Measurements from ENCODE around the gene OLFML2B. TPM values are rescaled to one million over a fixed set of nuclear protein-coding genes. Genes with fewer than 3 reads are reported as not detected.
"Not testable (repeated sequence)": the region's sequence is repeated elsewhere in the genome, so short reads cannot be mapped to it uniquely, and the experiment has no call there.

OLFML2B gene
- total RNA-seq, 2 donors from 2014 or later: 0.75 to 1.00 TPM

DNA sequence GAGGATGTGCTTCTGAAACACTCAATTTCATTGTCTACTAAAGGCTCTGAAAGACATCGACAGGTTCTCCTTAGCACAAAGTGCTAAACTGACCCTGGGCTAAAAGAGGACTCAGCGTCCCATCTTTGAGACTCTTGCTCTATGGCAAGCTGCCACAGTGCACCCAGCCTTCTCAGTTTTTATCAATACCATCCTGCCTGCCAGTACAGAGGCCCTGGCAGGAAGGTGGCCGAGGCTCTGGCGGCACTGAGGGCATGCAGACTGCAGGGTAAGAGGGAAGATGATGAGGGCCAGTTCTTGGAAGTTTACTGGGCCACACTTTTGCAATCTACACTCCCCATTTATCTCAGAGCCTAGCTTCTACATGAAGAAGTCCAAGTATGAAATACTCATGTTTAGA lies 5.3 kb downstream of the OLFML2B start:
- peaks cover 7% of the 10 kb centered on the region for H3K4me1 Mint-ChIP-seq
- Histone ChIP-seq H3K36me3 (ENCODE audit: control insufficient read depth, insufficient read depth, low read length) (no peaks in the 10 kb centered on the region), H3K4me1 (ENCODE audit: control insufficient read depth, insufficient read depth, low read length) (no peaks in the 10 kb centered on the region), H3K9ac (ENCODE audit: extremely low read depth, low read length, poor library complexity, severe bottlenecking) (no peak overlapping the region), H3K9me3 (ENCODE audit: control insufficient read depth, low read length) (peaks cover 3% of the 10 kb centered on the region), H3K27ac (ENCODE audit: low read depth, low read length) (no peak overlapping the region), H3K4me3 (ENCODE audit: low read length) (no peak overlapping the region), H3K27me3 (ENCODE audit: control insufficient read depth, insufficient read depth, low read length, poor library complexity, severe bottlenecking) (peaks cover 11% of the 10 kb centered on the region)
- no peaks in the 10 kb centered on the region for H3K36me3 Mint-ChIP-seq (ENCODE audit: low read depth)
- H3K27me3 Mint-ChIP-seq (ENCODE audit: insufficient read depth): peaks cover 19% of the 10 kb centered on the region
- H3K9me3 Mint-ChIP-seq: no peaks in the 10 kb centered on the region
- no peak overlapping the region for H3K27ac Mint-ChIP-seq
- TF ChIP-seq, protein P1, sequence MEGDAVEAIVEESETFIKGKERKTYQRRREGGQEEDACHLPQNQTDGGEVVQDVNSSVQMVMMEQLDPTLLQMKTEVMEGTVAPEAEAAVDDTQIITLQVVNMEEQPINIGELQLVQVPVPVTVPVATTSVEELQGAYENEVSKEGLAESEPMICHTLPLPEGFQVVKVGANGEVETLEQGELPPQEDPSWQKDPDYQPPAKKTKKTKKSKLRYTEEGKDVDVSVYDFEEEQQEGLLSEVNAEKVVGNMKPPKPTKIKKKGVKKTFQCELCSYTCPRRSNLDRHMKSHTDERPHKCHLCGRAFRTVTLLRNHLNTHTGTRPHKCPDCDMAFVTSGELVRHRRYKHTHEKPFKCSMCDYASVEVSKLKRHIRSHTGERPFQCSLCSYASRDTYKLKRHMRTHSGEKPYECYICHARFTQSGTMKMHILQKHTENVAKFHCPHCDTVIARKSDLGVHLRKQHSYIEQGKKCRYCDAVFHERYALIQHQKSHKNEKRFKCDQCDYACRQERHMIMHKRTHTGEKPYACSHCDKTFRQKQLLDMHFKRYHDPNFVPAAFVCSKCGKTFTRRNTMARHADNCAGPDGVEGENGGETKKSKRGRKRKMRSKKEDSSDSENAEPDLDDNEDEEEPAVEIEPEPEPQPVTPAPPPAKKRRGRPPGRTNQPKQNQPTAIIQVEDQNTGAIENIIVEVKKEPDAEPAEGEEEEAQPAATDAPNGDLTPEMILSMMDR (conservative IDR thresholded peaks at IDR 0.05): no peak
- no peak for DNase-seq
- H3K4me3 Mint-ChIP-seq: no peak overlapping the region
- WGBS, 2 experiments (ENCODE audit: insufficient coverage in 1 of 2, insufficient read length in 1 of 2): 93 to 100% methylated on average over 1 to 4 of the region's 4 CpGs

DNA sequence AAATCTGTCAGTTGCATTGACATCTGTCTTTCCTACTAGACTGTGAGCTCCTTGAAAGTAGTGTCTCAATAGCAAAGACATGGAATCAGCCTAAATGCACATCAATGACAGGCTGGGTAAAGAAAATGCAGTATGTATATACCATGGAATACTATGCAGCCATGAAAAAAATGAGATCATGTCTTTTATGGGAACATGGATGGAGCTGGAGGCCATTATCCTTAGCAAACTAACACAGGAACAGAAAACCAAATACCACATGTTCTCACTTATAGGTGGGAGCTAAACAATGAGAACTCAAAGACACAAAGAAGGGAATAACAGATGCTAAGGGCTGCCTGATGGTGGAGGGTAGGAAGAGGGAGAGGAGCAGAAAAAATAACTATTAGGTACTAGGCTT lies 5.9 kb downstream of the OLFML2B start:
- peaks cover 13% of the 10 kb centered on the region for H3K27me3 Mint-ChIP-seq (ENCODE audit: insufficient read depth)
- H3K4me1 Mint-ChIP-seq; H3K27ac Mint-ChIP-seq; H3K9ac ChIP-seq (ENCODE audit: extremely low read depth, low read length, poor library complexity, severe bottlenecking); H3K9me3 Mint-ChIP-seq; H3K36me3 Mint-ChIP-seq (ENCODE audit: low read depth); H3K9me3 ChIP-seq (ENCODE audit: control insufficient read depth, low read length); H3K4me1 ChIP-seq (ENCODE audit: control insufficient read depth, insufficient read depth, low read length); H3K27me3 ChIP-seq (ENCODE audit: control insufficient read depth, insufficient read depth, low read length, poor library complexity, severe bottlenecking); H3K36me3 ChIP-seq (ENCODE audit: control insufficient read depth, insufficient read depth, low read length); H3K4me3 Mint-ChIP-seq; H3K4me3 ChIP-seq (ENCODE audit: low read length); DNase-seq; H3K27ac ChIP-seq (ENCODE audit: low read depth, low read length): not testable (repeated sequence)

DNA sequence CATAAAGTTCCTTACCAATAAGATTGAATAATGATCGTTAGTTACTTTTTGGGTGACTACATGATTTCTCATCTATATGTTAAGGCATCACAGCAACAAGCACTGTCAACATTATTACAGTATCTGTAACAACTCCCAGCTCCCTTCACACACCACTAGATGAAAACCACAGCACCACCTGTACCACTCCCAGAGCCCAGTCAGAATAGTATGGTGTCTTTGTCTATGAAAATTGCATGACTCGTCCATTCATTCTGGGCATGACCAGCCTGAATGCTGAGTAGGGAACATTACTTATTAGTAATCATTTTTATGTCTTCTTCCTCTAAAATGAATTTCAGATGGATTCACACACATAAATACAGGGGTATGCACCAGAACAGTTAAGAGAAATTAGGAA lies 7.0 kb downstream of the OLFML2B start:
- Mint-ChIP-seq H3K27ac (no peak overlapping the region), H3K4me3 (no peak overlapping the region), H3K4me1 (peaks cover 3% of the 10 kb centered on the region), H3K9me3 (peaks cover 3% of the 10 kb centered on the region), H3K27me3 (ENCODE audit: insufficient read depth) (peaks cover 2% of the 10 kb centered on the region), H3K36me3 (ENCODE audit: low read depth) (no peaks in the 10 kb centered on the region)
- Histone ChIP-seq H3K27ac (ENCODE audit: low read depth, low read length) (no peak overlapping the region), H3K27me3 (ENCODE audit: control insufficient read depth, insufficient read depth, low read length, poor library complexity, severe bottlenecking) (no peaks in the 10 kb centered on the region), H3K4me3 (ENCODE audit: low read length) (no peak overlapping the region), H3K36me3 (ENCODE audit: control insufficient read depth, insufficient read depth, low read length) (no peaks in the 10 kb centered on the region), H3K9me3 (ENCODE audit: control insufficient read depth, low read length) (peaks cover 5% of the 10 kb centered on the region), H3K4me1 (ENCODE audit: control insufficient read depth, insufficient read depth, low read length) (no peaks in the 10 kb centered on the region), H3K9ac (ENCODE audit: extremely low read depth, low read length, poor library complexity, severe bottlenecking) (no peak overlapping the region)
- DNase-seq: no peak
- 100% methylated on average over 1 of the region's 2 CpGs; no CpG with 5 or more reads in 1 of the 2 experiments for WGBS, 2 experiments (ENCODE audit: insufficient coverage in 1 of 2, insufficient read length in 1 of 2)
- TF ChIP-seq, protein P1 (conservative IDR thresholded peaks at IDR 0.05): no peak

DNA sequence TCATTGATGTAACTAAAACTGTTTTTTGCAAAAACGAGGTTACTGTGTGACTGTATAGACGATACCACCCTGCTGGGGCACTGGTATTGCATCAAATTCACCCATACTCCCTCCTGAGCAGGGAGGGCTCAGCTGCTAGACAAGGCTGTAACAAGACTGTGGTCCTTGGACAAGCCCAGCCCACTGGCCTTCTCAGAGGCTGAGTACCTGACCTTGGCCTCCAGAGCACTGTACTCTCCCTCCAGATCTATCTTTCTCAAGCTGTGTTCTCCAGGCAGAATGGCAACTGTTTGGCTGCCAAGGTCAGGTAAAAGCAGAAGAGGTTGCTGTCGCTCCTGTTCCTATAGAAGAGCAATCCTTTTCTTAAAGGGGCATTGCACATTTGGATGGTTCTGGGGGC lies 8.5 kb downstream of the OLFML2B start:
- H3K9me3 ChIP-seq (ENCODE audit: control insufficient read depth, low read length): peaks cover 5% of the 10 kb centered on the region
- Mint-ChIP-seq H3K36me3 (ENCODE audit: low read depth) (no peaks in the 10 kb centered on the region), H3K27me3 (ENCODE audit: insufficient read depth) (peaks cover 1% of the 10 kb centered on the region), H3K27ac (no peak overlapping the region), H3K4me3 (no peak overlapping the region), H3K9me3 (peaks cover 3% of the 10 kb centered on the region), H3K4me1 (no peaks in the 10 kb centered on the region)
- 86 to 100% methylated on average over 2 to 3 of the region's 3 CpGs for WGBS, 2 experiments (ENCODE audit: insufficient coverage in 1 of 2, insufficient read length in 1 of 2)
- DNase-seq: no peak
- no peak overlapping the region for H3K9ac ChIP-seq (ENCODE audit: extremely low read depth, low read length, poor library complexity, severe bottlenecking)
- no peak overlapping the region for H3K4me3 ChIP-seq (ENCODE audit: low read length)
- no peak overlapping the region for H3K27ac ChIP-seq (ENCODE audit: low read depth, low read length)
- no peaks in the 10 kb centered on the region for H3K36me3 ChIP-seq (ENCODE audit: control insufficient read depth, insufficient read depth, low read length)
- H3K4me1 ChIP-seq (ENCODE audit: control insufficient read depth, insufficient read depth, low read length): no peaks in the 10 kb centered on the region
- TF ChIP-seq, protein P1 (conservative IDR thresholded peaks at IDR 0.05): no peak
- H3K27me3 ChIP-seq (ENCODE audit: control insufficient read depth, insufficient read depth, low read length, poor library complexity, severe bottlenecking): no peaks in the 10 kb centered on the region
